ENCODE data around the gene COL16A1.

- TF ChIP-seq CTCF (IDR thresholded peaks at IDR 0.05) (no peak), POLR2AphosphoS5 (IDR thresholded peaks at IDR 0.05) (no peak)
Observed at GRCh38 chr1:31652891-31653499, 50.8 kb downstream of the COL16A1 start.

All from sigmoid colon (tissue), 4 donors.